GM18861 (cell line): Measurements from ENCODE around the gene CH25H.

Experiments used
- ATAC-seq: cut with Tn5 transposase; IDR thresholded peaks from one replicate; pipeline ENCODE4 v1.9.1; 2021; ENCODE audit not compliant: unreplicated experiment

The CH25H gene

GRCh38 chr10:89233033-89233432, 25.9 kb upstream of the CH25H start:
- no peak for ATAC-seq

- no peak for ATAC-seq
Observed at GRCh38 chr10:89228962-89229361, 21.8 kb upstream of the CH25H start.

GRCh38 chr10:89228146-89228545, 21.0 kb upstream of the CH25H start:
- no peak for ATAC-seq

GRCh38 chr10:89226891-89227290, 19.8 kb upstream of the CH25H start:
- no peak for ATAC-seq

- no peak for ATAC-seq
Observed at GRCh38 chr10:89224739-89225443, 17.8 kb upstream of the CH25H start.

- ATAC-seq, result no peak
Observed at GRCh38 chr10:89221919-89222318, 14.8 kb upstream of the CH25H start.

GRCh38 chr10:89219513-89220218, 12.5 kb upstream of the CH25H start:
- no peak for ATAC-seq

- no peak for ATAC-seq
Observed at GRCh38 chr10:89217057-89217990, 10.2 kb upstream of the CH25H start.

- ATAC-seq, result no peak
Observed at GRCh38 chr10:89216056-89216455, 8.9 kb upstream of the CH25H start.

- no peak for ATAC-seq
Observed at GRCh38 chr10:89215511-89215910, 8.4 kb upstream of the CH25H start.

- no peak for ATAC-seq
Observed at GRCh38 chr10:89214566-89215165, 7.5 kb upstream of the CH25H start.

GRCh38 chr10:89213191-89213808, 6.2 kb upstream of the CH25H start:
- no peak for ATAC-seq

GRCh38 chr10:89210794-89211425, 3.8 kb upstream of the CH25H start:
- ATAC-seq, result no peak

GRCh38 chr10:89209718-89210117, 2.6 kb upstream of the CH25H start:
- ATAC-seq, result no peak

- no peak for ATAC-seq
Observed at GRCh38 chr10:89207801-89208551, 859 bp upstream of the CH25H start.

GRCh38 chr10:89206402-89207180, 526 bp downstream of the CH25H start:
- no peak for ATAC-seq

GRCh38 chr10:89204621-89205185, 2.4 kb downstream of the CH25H start:
- no peak for ATAC-seq

GRCh38 chr10:89203237-89203636, 3.9 kb downstream of the CH25H start:
- no peak for ATAC-seq
